ENCODE data around the gene SLC6A7.

GRCh38 chr5:150174285-150174684 lies 15.6 kb upstream of the SLC6A7 start:
- no peak for TF ChIP-seq POLR2AphosphoS5 (IDR thresholded peaks at IDR 0.05; ENCODE audit: low read depth, low read length)
- TF ChIP-seq POLR2A (IDR thresholded peaks at IDR 0.05; ENCODE audit: low read depth, low read length): no peak
- TF ChIP-seq TAF1 (IDR thresholded peaks at IDR 0.05; ENCODE audit: low read depth, low read length): no peak
- no peak for TF ChIP-seq SPI1 (IDR thresholded peaks at IDR 0.05; ENCODE audit: low read depth, low read length)
